ENCODE results near the gene BAHCC1. TPM values are rescaled to one million over a fixed set of nuclear protein-coding genes. Genes with fewer than 3 reads are reported as not detected.

The BAHCC1 gene
- total and polyA plus RNA-seq, 2 donors (not counting 3 experiments of a cell fraction or from before 2014, with no cell fraction given): 4.7 to 11.6 TPM

DNA sequence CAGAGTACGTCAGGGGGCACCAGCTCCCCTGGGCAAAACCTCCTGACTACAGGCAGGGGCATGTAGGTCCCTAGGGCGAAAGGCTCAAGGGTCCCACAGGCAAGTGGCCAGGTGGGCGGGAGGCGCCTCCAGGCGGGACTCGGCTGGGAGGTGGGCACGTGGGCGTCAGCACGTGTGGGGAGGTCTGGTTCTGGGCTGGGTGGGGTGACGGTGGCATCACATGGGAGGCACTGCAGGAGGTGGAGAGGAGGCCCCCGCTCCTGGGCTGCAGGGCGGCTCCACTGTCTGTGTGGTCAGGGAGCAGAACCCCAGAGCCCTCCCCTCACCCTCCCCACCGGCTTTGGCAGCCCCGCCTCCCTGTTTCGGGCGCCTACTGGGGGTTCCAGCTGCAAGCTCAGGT is 64.6 kb downstream of the BAHCC1 start:
- no peak overlapping the region for H2AFZ ChIP-seq (ENCODE audit: low read depth, low read length)
- H3K9me3 ChIP-seq (replicated peaks; ENCODE audit: control insufficient read depth, insufficient read depth, low read length): no peaks in the 10 kb centered on the region
- no peaks in the 10 kb centered on the region for H3K36me3 ChIP-seq (ENCODE audit: control insufficient read depth in 2 of 2, extremely low read depth in 1 of 2, insufficient read depth in 2 of 2, low read length in 2 of 2)
- TF ChIP-seq, protein P1, sequence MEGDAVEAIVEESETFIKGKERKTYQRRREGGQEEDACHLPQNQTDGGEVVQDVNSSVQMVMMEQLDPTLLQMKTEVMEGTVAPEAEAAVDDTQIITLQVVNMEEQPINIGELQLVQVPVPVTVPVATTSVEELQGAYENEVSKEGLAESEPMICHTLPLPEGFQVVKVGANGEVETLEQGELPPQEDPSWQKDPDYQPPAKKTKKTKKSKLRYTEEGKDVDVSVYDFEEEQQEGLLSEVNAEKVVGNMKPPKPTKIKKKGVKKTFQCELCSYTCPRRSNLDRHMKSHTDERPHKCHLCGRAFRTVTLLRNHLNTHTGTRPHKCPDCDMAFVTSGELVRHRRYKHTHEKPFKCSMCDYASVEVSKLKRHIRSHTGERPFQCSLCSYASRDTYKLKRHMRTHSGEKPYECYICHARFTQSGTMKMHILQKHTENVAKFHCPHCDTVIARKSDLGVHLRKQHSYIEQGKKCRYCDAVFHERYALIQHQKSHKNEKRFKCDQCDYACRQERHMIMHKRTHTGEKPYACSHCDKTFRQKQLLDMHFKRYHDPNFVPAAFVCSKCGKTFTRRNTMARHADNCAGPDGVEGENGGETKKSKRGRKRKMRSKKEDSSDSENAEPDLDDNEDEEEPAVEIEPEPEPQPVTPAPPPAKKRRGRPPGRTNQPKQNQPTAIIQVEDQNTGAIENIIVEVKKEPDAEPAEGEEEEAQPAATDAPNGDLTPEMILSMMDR (IDR thresholded peaks at IDR 0.05; ENCODE audit: extremely low read depth in 1 of 2, insufficient read depth in 1 of 2, low read depth in 1 of 2, low read length in 2 of 2): no peak
- TF ChIP-seq POLR2A (IDR thresholded peaks at IDR 0.05; ENCODE audit: low read depth, low read length) (no peak), MYC (IDR thresholded peaks at IDR 0.05; ENCODE audit: low read depth, low read length) (no peak), POLR2AphosphoS5 (IDR thresholded peaks at IDR 0.05; ENCODE audit: insufficient read depth, low read depth, low read length) (no peak), EZH2 (IDR thresholded peaks at IDR 0.05; ENCODE audit: borderline replicate concordance, low read depth, low read length, severe bottlenecking) (no peak), JUN (IDR thresholded peaks at IDR 0.05; ENCODE audit: borderline replicate concordance, insufficient read depth, insufficient read length, low read depth) (no peak), GATA2 (IDR thresholded peaks at IDR 0.05; ENCODE audit: insufficient read depth, insufficient read length, low read depth, low read length) (no peak), FOS (IDR thresholded peaks at IDR 0.05; ENCODE audit: borderline replicate concordance, insufficient read depth, low read length) (no peak), MAX (IDR thresholded peaks at IDR 0.05; ENCODE audit: insufficient read depth, insufficient read length) (no peak)
- ChIA-PET POLR2A (no interaction called here), CTCF (interaction anchor here (1.4 kb wide), 1 partner anchor 19 kb away, joined by 7 read pairs; no protein-coding TSS in a partner anchor)
- intact Hi-C loops (cut with micrococcal nuclease): loop anchor here (5.0 kb wide), 1 partner anchor 43 kb away; no protein-coding TSS in a partner anchor
- no peak overlapping the region for H3K4me2 ChIP-seq (ENCODE audit: insufficient read depth, low read length)
- dilution Hi-C loops (cut with MboI; ENCODE audit: extremely low pct_ligation_motif_present, low sequenced_read_pairs): no loop called here
- H3K27ac ChIP-seq (ENCODE audit: insufficient read depth, low read depth, low read length): no peak overlapping the region
- no peaks in the 10 kb centered on the region for H3K79me2 ChIP-seq (ENCODE audit: control insufficient read depth, insufficient read depth, low read length)
- H3K9me1 ChIP-seq (replicated peaks; ENCODE audit: control insufficient read depth, extremely low read depth, insufficient read depth, low read length): no peaks in the 10 kb centered on the region
- no peak overlapping the region for H3K9ac ChIP-seq (replicated peaks; ENCODE audit: extremely low read depth, insufficient read depth, low read length)
- no peaks in the 10 kb centered on the region for H3K27me3 ChIP-seq (ENCODE audit: control insufficient read depth in 2 of 2, insufficient read depth in 2 of 2, low read length in 2 of 2)
- H3K4me3 ChIP-seq (replicated peaks in 1 of 3; ENCODE audit: insufficient read depth in 1 of 3, low read depth in 1 of 3, low read length in 3 of 3): no peak overlapping the region
- peaks cover 11% of the 10 kb centered on the region for H3K4me1 ChIP-seq (ENCODE audit: control insufficient read depth, extremely low read depth, insufficient read depth, low read length)
- H4K20me1 ChIP-seq (replicated peaks; ENCODE audit: control insufficient read depth, extremely low read depth, insufficient read depth, low read length): no peaks in the 10 kb centered on the region
- no peak for FAIRE-seq
- no peak for DNase-seq (ENCODE audit: low read depth, low spot score)
- no TSS peak for BruUV-seq (replicated peaks)

Measured in endothelial cell of umbilical vein (primary cell).